Renal pelvis (tissue), 3 donors: ENCODE results near the gene MT4. TPM values are rescaled to one million over a fixed set of nuclear protein-coding genes. Genes with fewer than 3 reads are reported as not detected.

Experiments
- polyA plus RNA-seq, 3 donors: library from polyadenylated mRNA; unstranded; fragments of 120-200 nt; gene quantifications; one replicate each; pipeline ENCODE4 v1.2.1, GENCODE V29; 2013; ENCODE audit not compliant: insufficient read length in 3 of 3

Gene MT4
- polyA plus RNA-seq, 3 donors = not detected

Other genes starting within 250 kb of the MT4 start
- gene AMFR, start 139.5 kb upstream of the MT4 start, polyA plus RNA-seq = 100 to 1,000 TPM; 121 to 138 (median 136) TPM
- 100 to 1,000 TPM; 117 to 129 (median 123) TPM for gene NUDT21, start 113.7 kb upstream of the MT4 start, polyA plus RNA-seq
- 10 to 100 TPM; 34.7 to 42.1 (median 39.8) TPM for gene OGFOD1, start 113.5 kb upstream of the MT4 start, polyA plus RNA-seq
- 100 to 1,000 TPM in 1 of 3 donors, 10 to 100 TPM in 2; 67.3 to 114 (median 97.6) TPM for gene BBS2, start 45.0 kb upstream of the MT4 start, polyA plus RNA-seq
- 1 to 10 TPM in 2 of 3 donors, not detected in 1; 1.9 to 2.5 TPM for gene MT3, start 24.5 kb downstream of the MT4 start, polyA plus RNA-seq
- gene MT2A, start 43.5 kb downstream of the MT4 start, polyA plus RNA-seq = 10 to 100 TPM; 26.6 to 27.3 (median 26.9) TPM
- 10 to 100 TPM; 18.0 to 44.4 (median 23.6) TPM for gene MT1E, start 60.7 kb downstream of the MT4 start, polyA plus RNA-seq
- under 1 TPM in 1 of 3 donors, not detected in 2; 0.26 TPM for gene MT1M, start 67.6 kb downstream of the MT4 start, polyA plus RNA-seq
- not detected for gene MT1A, start 73.6 kb downstream of the MT4 start, polyA plus RNA-seq
- not detected for gene MT1B, start 86.8 kb downstream of the MT4 start, polyA plus RNA-seq
- 10 to 100 TPM; 53.1 to 66.4 (median 65.7) TPM for gene MT1F, start 92.9 kb downstream of the MT4 start, polyA plus RNA-seq
- gene MT1G, start 103.0 kb downstream of the MT4 start, polyA plus RNA-seq = 10 to 100 TPM; 30.1 to 89.3 (median 51.8) TPM
- 10 to 100 TPM in 2 of 3 donors, 1 to 10 TPM in 1; 5.8 to 27.8 (median 18.4) TPM for gene MT1H, start 104.7 kb downstream of the MT4 start, polyA plus RNA-seq
- 10 to 100 TPM; 23.6 to 30.3 (median 28.1) TPM for gene MT1X, start 117.4 kb downstream of the MT4 start, polyA plus RNA-seq
- 10 to 100 TPM; 84.3 to 96.6 (median 89.1) TPM for gene NUP93, start 165.1 kb downstream of the MT4 start, polyA plus RNA-seq